Measurements from ENCODE around the gene STOML1. TPM values are rescaled to one million over a fixed set of nuclear protein-coding genes. Genes with fewer than 3 reads are reported as not detected.
A peak's percentile ranks its signal among the peaks of the same experiment; 100 is the strongest.

The STOML1 gene
- total RNA-seq, 6 experiments from 2014 or later, result 7.2 to 12.7 (median 8.3) TPM

GRCh38 chr15:73952913-73953750 is 39.0 kb downstream of the STOML1 start:
- intact Hi-C loops (cut with DNase I), result no loop called here
- DNase-seq, result no peak
- Histone ChIP-seq H3K27me3 (no peaks in the 10 kb centered on the region), H3K4me3 (no peak overlapping the region), H3K36me3 (no peaks in the 10 kb centered on the region), H3K4me1 (no peaks in the 10 kb centered on the region), H3K27ac (no peak overlapping the region), H3K9me3 (no peaks in the 10 kb centered on the region)
- no peak for ATAC-seq
- TF ChIP-seq POLR2A (IDR thresholded peaks at IDR 0.05) (no peak), CTCF (IDR thresholded peaks at IDR 0.05) (no peak)
- whole genome bisulfite sequencing (ENCODE audit: insufficient coverage, low coverage, low lambda C conversion rate, missing lambda C conversion rate), result no CpG with 5 or more reads among the region's 10 CpGs

- intact Hi-C loops (cut with DNase I), result no loop called here
- 84% methylated on average over 14 of the region's 21 CpGs for WGBS (ENCODE audit: insufficient coverage, low coverage, low lambda C conversion rate, missing lambda C conversion rate)
- H3K36me3 ChIP-seq, result no peaks in the 10 kb centered on the region
- no peaks in the 10 kb centered on the region for H3K27me3 ChIP-seq
- peak overlapping the region; percentile 65 to 88 (median 66) for H3K27ac ChIP-seq
- no peak for DNase-seq
- no peaks in the 10 kb centered on the region for H3K4me1 ChIP-seq
- no peak for TF ChIP-seq POLR2A (IDR thresholded peaks at IDR 0.05)
- H3K9me3 ChIP-seq, result no peaks in the 10 kb centered on the region
- no peak overlapping the region for H3K4me3 ChIP-seq
- no peak for ATAC-seq
Measured at GRCh38 chr15:73952171-73952912, 39.8 kb downstream of the STOML1 start.

- no peak for DNase-seq
- TF ChIP-seq CTCF (IDR thresholded peaks at IDR 0.05), result no peak
- TF ChIP-seq POLR2A (IDR thresholded peaks at IDR 0.05), result no peak
- Histone ChIP-seq H3K9me3 (no peaks in the 10 kb centered on the region), H3K27ac (peak overlapping the region; percentile 65 to 88 (median 66)), H3K4me3 (no peak overlapping the region), H3K27me3 (no peaks in the 10 kb centered on the region), H3K36me3 (no peaks in the 10 kb centered on the region), H3K4me1 (no peaks in the 10 kb centered on the region)
- intact Hi-C loops (cut with DNase I), result no loop called here
- 61% methylated on average over 5 of the region's 13 CpGs for WGBS (ENCODE audit: insufficient coverage, low coverage, low lambda C conversion rate, missing lambda C conversion rate)
- no peak for ATAC-seq
Measured at GRCh38 chr15:73951601-73952000, 40.5 kb downstream of the STOML1 start.

- no peak overlapping the region for H3K4me3 ChIP-seq
- peak; percentile 77 to 83 (median 83) for DNase-seq
- no peaks in the 10 kb centered on the region for H3K4me1 ChIP-seq
- intact Hi-C loops (cut with DNase I), result no loop called here
- WGBS (ENCODE audit: insufficient coverage, low coverage, low lambda C conversion rate, missing lambda C conversion rate), result 31% methylated on average over 9 of the region's 15 CpGs
- peak; percentile 90 to 95 (median 92) for ATAC-seq
- no peaks in the 10 kb centered on the region for H3K9me3 ChIP-seq
- H3K27me3 ChIP-seq, result no peaks in the 10 kb centered on the region
- TF ChIP-seq POLR2A (IDR thresholded peaks at IDR 0.05), result no peak
- TF ChIP-seq CTCF (IDR thresholded peaks at IDR 0.05), result peak; percentile 45 to 74 (median 56)
- H3K27ac ChIP-seq, result peak overlapping the region; percentile 65 to 88 (median 66)
- H3K36me3 ChIP-seq, result no peaks in the 10 kb centered on the region
Measured at GRCh38 chr15:73950831-73951561, 41.1 kb downstream of the STOML1 start.
